ENCODE measurements around the gene PCNX3.

- TF ChIP-seq POLR2A (IDR thresholded peaks at IDR 0.05; ENCODE audit: low read depth, low read length) (no peak), POLR2AphosphoS5 (IDR thresholded peaks at IDR 0.05; ENCODE audit: low read depth, low read length) (no peak), TAF1 (IDR thresholded peaks at IDR 0.05; ENCODE audit: borderline replicate concordance, low read depth, low read length) (no peak)
These were observed 42.0 kb upstream of the PCNX3 start for GRCh38 chr11:65573391-65574079.
